ENCODE results near the gene MDP1.
"Not testable (repeated sequence)": the region's sequence is repeated elsewhere in the genome, so short reads cannot be mapped to it uniquely, and the experiment has no call there.

DNA sequence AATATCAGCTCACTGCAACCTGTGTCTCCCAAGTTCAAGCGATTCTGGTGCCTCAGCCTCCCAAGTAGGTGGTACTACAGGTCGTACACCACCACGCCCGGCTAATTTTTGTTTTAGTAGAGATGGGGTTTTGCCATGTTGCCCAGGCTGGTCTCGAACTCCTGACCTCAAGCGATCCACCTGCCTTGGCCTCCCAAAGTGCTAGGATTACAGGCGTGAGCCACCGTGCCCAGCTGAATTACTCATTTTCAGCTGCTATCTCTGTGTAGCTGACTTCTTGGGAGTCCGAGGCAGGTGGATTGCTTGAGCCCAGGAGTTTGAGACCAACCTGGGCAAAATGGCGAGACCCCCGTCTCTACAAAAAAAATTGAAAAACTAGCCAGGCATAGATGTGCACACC, 29.5 kb upstream of the MDP1 start:
- not testable (repeated sequence) for TF ChIP-seq RBBP5 (conservative IDR thresholded peaks at IDR 0.05); RCOR1 (conservative IDR thresholded peaks at IDR 0.05; ENCODE audit: low read depth, low read length); MXI1 (IDR thresholded peaks at IDR 0.05; ENCODE audit: low read depth, low read length)

Measured in GM12878 (cell line).